K562 (cell line): ENCODE data around the gene APLF. TPM values are rescaled to one million over a fixed set of nuclear protein-coding genes. Genes with fewer than 3 reads are reported as not detected.

Experiments used
- ATAC-seq: fragments of 200-7000 bp; cut with Tn5 transposase; 3 replicates; pipeline ENCODE4 v1.9.1; 2020; ENCODE audit warnings: moderate library complexity
- BruUV-seq: library from RNA; stranded (reverse); fragments of 400-500 nt; replicated peaks from 2 replicates; lab custom pipeline; 2021; lab: Mats Ljungman, UMichigan
- CTCF ChIA-PET: fragments of 300-600 bp; formaldehyde crosslinking; extraction: SDS; loops from one replicate; lab custom pipeline; 2021; ENCODE audit warnings: low intra/inter-chr PET ratio; lab: Yijun Ruan, JAX
- POLR2A ChIA-PET: fragments of 300-600, 350-650 bp; sonication (Branson Sonifier 250); formaldehyde crosslinking; extraction: SDS; loops from one replicate; lab custom pipeline; 2021; ENCODE audit warnings: antibody characterized with exemption, inconsistent platforms; lab: Yijun Ruan, JAX
- DNase-seq, 4 experiments: peaks; one replicate each; pipeline versions ENCODE4 v3.0.0 to v3.0.0-alpha.2; 2011 to 2018; ENCODE audit warnings: low spot score in 3 of 4, mixed read lengths in 3 of 4; ENCODE audit errors: extremely low read depth in 1 of 4
- FAIRE-seq: peaks from 2 replicates; lab custom pipeline; 2011; peaks lifted over from hg19 to GRCh38; lab: Jason Lieb, UNC
- H2AFZ ChIP-seq: 2 replicates; pipeline ENCODE4 v1.6.0; 2011; ENCODE audit warnings: low read depth, low read length, control low read depth, inconsistent platforms
- H3K27ac ChIP-seq: fragments of 200-600 bp; 3 replicates; pipeline ENCODE4 v1.8.0; 2011; ENCODE audit warnings: low read depth, mild to moderate bottlenecking, control low read depth, inconsistent platforms, low read length, moderate library complexity, mixed read lengths; ENCODE audit errors: extremely low read depth
- H3K27me3 ChIP-seq, 2 experiments: fragments of 300-600 bp in 1 of 2; 2 replicates in 1 of 2; 3 replicates in 1 of 2; pipeline versions ENCODE4 v1.6.0 to v1.8.0; 2011; ENCODE audit warnings: inconsistent platforms in 2 of 2, low read length in 2 of 2, mild to moderate bottlenecking in 1 of 2, mixed read lengths in 1 of 2, moderate library complexity in 1 of 2; ENCODE audit not compliant: control insufficient read depth in 2 of 2, insufficient read depth in 2 of 2
- H3K36me3 ChIP-seq: fragments of 300-600 bp; 3 replicates; pipeline ENCODE4 v1.8.0; 2011; ENCODE audit warnings: mild to moderate bottlenecking, low read length, inconsistent platforms; ENCODE audit not compliant: control insufficient read depth, insufficient read depth
- H3K4me1 ChIP-seq, 2 experiments: fragments of 200-600 bp in 1 of 2; replicated peaks in 1 of 2; 2 replicates in 1 of 2; 3 replicates in 1 of 2; pipeline versions ENCODE4 v1.5.1 to v1.8.0; 2011; ENCODE audit warnings: inconsistent platforms in 2 of 2, low read length in 2 of 2, mild to moderate bottlenecking in 1 of 2, mixed read lengths in 1 of 2, moderate library complexity in 1 of 2; ENCODE audit not compliant: control insufficient read depth in 2 of 2, insufficient read depth in 2 of 2
- H3K4me2 ChIP-seq: 2 replicates; pipeline ENCODE4 v1.6.1; 2011; ENCODE audit warnings: low read length, control low read depth, inconsistent platforms, mixed read lengths; ENCODE audit not compliant: insufficient read depth
- H3K4me3 ChIP-seq: fragments of 200-600 bp; sonication (generic), shearing (Covaris generic); 2 replicates; pipeline ENCODE4 v1.5.1; 2016; ENCODE audit warnings: control low read depth, inconsistent platforms
- H3K79me2 ChIP-seq: fragments of 200-600 bp; 3 replicates; pipeline ENCODE4 v1.8.0; 2011; ENCODE audit warnings: low read length, inconsistent platforms; ENCODE audit not compliant: control insufficient read depth, insufficient read depth
- H3K9ac ChIP-seq, 2 experiments: 2 replicates each; pipeline versions ENCODE4 v1.6.0 to v1.6.1; 2011; ENCODE audit warnings: low read depth in 2 of 2, low read length in 2 of 2, control low read depth in 1 of 2, inconsistent platforms in 1 of 2, mild to moderate bottlenecking in 1 of 2, mixed read lengths in 1 of 2; ENCODE audit not compliant: insufficient read depth in 1 of 2
- H3K9me1 ChIP-seq: one replicate; pipeline ENCODE4 v1.6.0; 2011; ENCODE audit warnings: inconsistent platforms, mild to moderate bottlenecking, low read length, moderate library complexity; ENCODE audit not compliant: control insufficient read depth, insufficient read depth
- H3K9me3 ChIP-seq: replicated peaks from 2 replicates; pipeline ENCODE4 v1.5.1; 2011; ENCODE audit warnings: low read depth, low read length, inconsistent platforms; ENCODE audit not compliant: control insufficient read depth, insufficient read depth
- H4K20me1 ChIP-seq: replicated peaks from 2 replicates; pipeline ENCODE4 v1.6.1; 2011; ENCODE audit warnings: low read length, inconsistent platforms, mixed read lengths; ENCODE audit not compliant: control insufficient read depth, insufficient read depth
- CEBPG ChIP-seq, 3 experiments: fragments of 200-800 bp in 1 of 3; sonication (Bioruptor generic) in 1 of 3; sonication (generic) in 1 of 3; formaldehyde crosslinking in 1 of 3; IDR thresholded peaks in 2 of 3; conservative IDR thresholded peaks in 1 of 3; 2 replicates each; pipeline versions ENCODE4 v1.6.1 to v1.8.0; 2016 to 2022; ENCODE audit warnings: missing compliant biosample characterization in 2 of 3, missing genetic modification characterization in 2 of 3, mild to moderate bottlenecking in 1 of 3, missing genetic modification reagents in 1 of 3
- SMARCC2 ChIP-seq: fragments of 450-650 bp; IDR thresholded peaks from 2 replicates; pipeline ENCODE4 v1.6.1; 2017; ENCODE audit warnings: antibody characterized with exemption, moderate library complexity, mild to moderate bottlenecking, low read depth
- TRIM24 ChIP-seq, 2 experiments: fragments of 450-650 bp; IDR thresholded peaks; 2 replicates each; pipeline ENCODE4 v1.6.1; 2016
- ZNF175 ChIP-seq: fragments of 200-800 bp; sonication (Bioruptor generic); IDR thresholded peaks from 2 replicates; pipeline ENCODE4 v1.6.1; 2016; ENCODE audit warnings: low read depth, mild to moderate bottlenecking, missing genetic modification characterization, missing compliant biosample characterization
- WGBS: fragments of 100-300 bp; shearing (Covaris generic); methylation state at CpG from one replicate; pipeline ENCODE4 v1.1.6; 2016; ENCODE audit warnings: low coverage, mixed read lengths; ENCODE audit not compliant: insufficient coverage; ENCODE audit errors: missing lambda C conversion rate; 5-methylcytosine and 5-hydroxymethylcytosine counted together
- in situ Hi-C: fragments of 300-500 bp; cut with MboI; formaldehyde crosslinking; loops from 4 replicates; pipeline ENCODE4 v1.15.0; 2018; ENCODE audit warnings: inconsistent platforms, mixed read lengths
- intact Hi-C: fragments of 100-400 bp; cut with micrococcal nuclease; formaldehyde crosslinking; loops from 2 replicates; pipeline ENCODE4 v1.14.2; 2022
- polyA plus RNA-seq, 8 experiments: library from polyadenylated mRNA; depleted of rRNA in 4 of 8; stranded (reverse) in 5 of 8; unstranded in 3 of 8; fragments of >200 nt; fragmentation: Nextera tagmentation in 2 of 8; fragmentation: Illumina TruSeq in 1 of 8; extraction: Ambion mirVana in 2 of 8; extraction: Trizol in 1 of 8; gene quantifications; 2 replicates each; pipeline versions ENCODE4 v1.2.1 to v1.2.3, GENCODE V29; 2011 to 2014; ENCODE audit warnings: inconsistent platforms in 1 of 8, missing spikeins in 1 of 8
- total RNA-seq, 7 experiments: library from RNA; depleted of rRNA in 6 of 7; stranded (reverse); fragments of >200 nt in 6 of 7; fragmentation: Illumina TruSeq in 2 of 7; extraction: Trizol in 2 of 7; gene quantifications; 2 replicates each; pipeline versions ENCODE4 v1.2.1 to v1.2.3, GENCODE V29; 2011 to 2021; ENCODE audit warnings: low replicate concordance in 1 of 7
- TF ChIP-seq, protein P1 (sequence below): sonication (generic); formaldehyde crosslinking; IDR thresholded peaks from 2 replicates; pipeline ENCODE4 v1.9.0; 2022; ENCODE audit warnings: mild to moderate bottlenecking, missing genetic modification reagents

The APLF gene
- total and polyA plus RNA-seq, 9 of the 15 experiments (the other 6 are each of a cell fraction or from before 2014, with no cell fraction given), result 0.07 to 1.1 (median 0.71) TPM

DNA sequence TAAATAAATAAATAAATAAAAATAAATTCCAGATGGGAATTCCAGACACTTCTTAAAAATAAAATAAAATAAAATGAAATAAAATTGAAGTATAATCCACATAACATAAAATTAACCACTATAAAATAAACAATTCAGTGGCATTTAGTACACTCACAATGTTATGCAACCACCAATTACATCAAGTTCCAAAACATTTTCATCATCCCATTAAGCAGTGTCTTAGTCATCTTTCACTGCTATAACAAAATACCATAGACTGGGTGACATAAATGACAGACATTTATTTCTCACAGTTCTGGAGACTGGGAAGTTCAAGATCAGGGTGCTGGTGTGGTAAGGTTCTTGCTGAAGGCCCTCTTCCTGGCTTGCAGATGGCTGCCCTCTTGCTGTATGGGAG is 153.4 kb downstream of the APLF start:
- ATAC-seq, result no peak
- intact Hi-C loops (no loop called here), in situ Hi-C loops (no loop called here)
- Histone ChIP-seq H2AFZ (no peak overlapping the region), H4K20me1 (no peaks in the 10 kb centered on the region), H3K9me3 (no peaks in the 10 kb centered on the region), H3K4me3 (no peak overlapping the region), H3K4me1 (no peaks in the 10 kb centered on the region), H3K27me3 (no peaks in the 10 kb centered on the region), H3K4me2 (no peak overlapping the region), H3K79me2 (no peaks in the 10 kb centered on the region), H3K36me3 (no peaks in the 10 kb centered on the region), H3K9me1 (no peaks in the 10 kb centered on the region), H3K27ac (no peak overlapping the region), H3K9ac (no peak overlapping the region)
- DNase-seq, result no peak
- ChIA-PET CTCF (no interaction called here), POLR2A (no interaction called here)
- TF ChIP-seq SMARCC2 (no peak), CEBPG (CRISPR knock-in tag; IDR thresholded peaks at IDR 0.05) (no peak), CEBPG (tag; conservative IDR thresholded peaks at IDR 0.05 in 1 of 2, IDR thresholded peaks at IDR 0.05 in 1 of 2) (peak in 1 of 2 experiments; percentile 85; a peak in 2 of 4 replicates), TRIM24 (IDR thresholded peaks at IDR 0.05) (peak; percentile 72 to 82; a peak in 2 of 4 replicates)
- BruUV-seq, result no TSS peak
- no peak for FAIRE-seq

DNA sequence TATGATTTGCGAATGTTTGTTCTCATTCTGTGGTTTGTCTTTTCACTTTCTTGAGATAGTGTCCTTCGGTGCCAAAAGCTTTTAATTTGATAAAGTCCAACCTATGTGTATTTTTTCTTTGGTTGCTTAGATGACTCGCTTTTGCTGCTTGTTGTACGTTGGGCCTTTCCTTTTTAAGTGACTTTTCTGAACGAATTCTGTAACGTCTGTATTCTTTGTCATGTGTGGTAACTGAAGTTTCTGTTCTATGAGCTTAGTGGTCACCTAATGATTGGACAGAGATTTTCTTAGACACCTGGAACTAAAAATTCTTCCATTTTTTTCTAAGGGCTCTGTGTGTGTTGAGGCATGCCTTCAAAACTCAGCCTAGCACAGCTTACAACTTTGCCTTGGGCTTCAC is 156.4 kb downstream of the APLF start:
- no TSS peak for BruUV-seq
- Histone ChIP-seq H3K4me1 (no peaks in the 10 kb centered on the region), H3K4me2 (no peak overlapping the region), H3K79me2 (no peaks in the 10 kb centered on the region), H3K9ac (no peak overlapping the region), H3K4me3 (no peak overlapping the region), H3K9me3 (no peaks in the 10 kb centered on the region), H4K20me1 (no peaks in the 10 kb centered on the region), H3K27ac (no peak overlapping the region), H3K36me3 (no peaks in the 10 kb centered on the region), H3K9me1 (no peaks in the 10 kb centered on the region), H2AFZ (no peak overlapping the region), H3K27me3 (no peaks in the 10 kb centered on the region)
- ChIA-PET POLR2A (interaction anchor here (1.3 to 1.7 kb wide), 2 partner anchors 12 to 22 kb away, joined by 3 to 4 read pairs; no protein-coding TSS in a partner anchor), CTCF (no interaction called here)
- TF ChIP-seq ZNF175 (CRISPR knock-in tag), result peak; percentile 96
- TF ChIP-seq, protein P1, sequence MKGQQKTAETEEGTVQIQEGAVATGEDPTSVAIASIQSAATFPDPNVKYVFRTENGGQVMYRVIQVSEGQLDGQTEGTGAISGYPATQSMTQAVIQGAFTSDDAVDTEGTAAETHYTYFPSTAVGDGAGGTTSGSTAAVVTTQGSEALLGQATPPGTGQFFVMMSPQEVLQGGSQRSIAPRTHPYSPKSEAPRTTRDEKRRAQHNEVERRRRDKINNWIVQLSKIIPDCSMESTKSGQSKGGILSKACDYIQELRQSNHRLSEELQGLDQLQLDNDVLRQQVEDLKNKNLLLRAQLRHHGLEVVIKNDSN (CRISPR knock-in tag), result no peak
- WGBS, result 38% methylated on average over 6 of the region's 6 CpGs
- DNase-seq, result no peak
- no peak for FAIRE-seq
- in situ Hi-C loops (no loop called here), intact Hi-C loops (no loop called here)
- no peak for ATAC-seq
